CD4-positive, alpha-beta T cell treated with Interleukin-6 for 4 hours (primary cell): Measurements from ENCODE around the gene TPST2.

Experiments used
- DNase-seq: peaks from one replicate; pipeline ENCODE4 v3.0.0-alpha.2; 2020; ENCODE audit warnings: mixed read lengths

Gene TPST2

GRCh38 chr22:26527574-26528465, 62.1 kb downstream of the TPST2 start:
- DNase-seq = no peak

- no peak for DNase-seq
Measured at GRCh38 chr22:26527167-26527566, 62.8 kb downstream of the TPST2 start.

- DNase-seq = no peak
Measured at GRCh38 chr22:26525946-26526564, 63.9 kb downstream of the TPST2 start.

- no peak for DNase-seq
Measured at GRCh38 chr22:26524870-26525269, 65.1 kb downstream of the TPST2 start.

- DNase-seq = no peak
Measured at GRCh38 chr22:26522592-26522991, 67.3 kb downstream of the TPST2 start.

DNA sequence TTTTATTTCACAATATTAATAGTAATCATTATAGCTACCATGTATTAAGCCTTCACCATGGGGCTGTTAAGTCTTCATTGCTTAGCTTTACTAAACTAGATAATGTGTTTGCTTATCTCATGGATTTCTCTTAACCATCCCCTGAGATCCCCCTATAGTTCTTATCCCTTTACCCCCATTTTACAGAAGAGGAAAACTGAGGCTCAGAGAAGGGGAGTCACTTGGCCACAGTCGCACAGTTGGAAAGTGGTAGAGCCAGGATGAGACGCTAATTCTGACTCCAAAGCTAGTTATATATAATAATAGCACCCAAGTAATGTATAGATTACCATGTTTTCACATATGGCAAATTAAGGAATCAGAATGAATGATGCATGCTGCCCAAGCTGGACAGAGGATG, 67.9 kb downstream of the TPST2 start:
- no peak for DNase-seq

DNA sequence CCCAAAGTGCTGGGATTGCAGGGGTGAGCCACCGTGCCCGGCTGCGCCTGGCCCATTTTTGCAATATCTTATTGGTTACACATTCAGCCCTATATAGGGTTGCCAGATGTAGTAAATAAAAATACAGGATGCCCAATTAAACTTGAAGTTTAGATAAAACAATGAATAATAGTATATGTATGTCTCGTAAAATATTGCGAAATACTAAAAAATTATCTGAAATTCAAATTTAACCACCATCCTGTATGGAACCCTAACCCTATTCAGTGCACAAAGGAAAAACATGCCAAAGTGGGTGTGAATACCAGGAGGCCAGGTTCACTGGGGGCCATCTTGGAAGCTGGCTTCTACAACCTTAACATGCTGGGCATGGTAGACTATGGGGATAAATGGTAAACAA, 72.5 kb downstream of the TPST2 start:
- DNase-seq = no peak

GRCh38 chr22:26516503-26516902, 73.4 kb downstream of the TPST2 start:
- DNase-seq = no peak

DNA sequence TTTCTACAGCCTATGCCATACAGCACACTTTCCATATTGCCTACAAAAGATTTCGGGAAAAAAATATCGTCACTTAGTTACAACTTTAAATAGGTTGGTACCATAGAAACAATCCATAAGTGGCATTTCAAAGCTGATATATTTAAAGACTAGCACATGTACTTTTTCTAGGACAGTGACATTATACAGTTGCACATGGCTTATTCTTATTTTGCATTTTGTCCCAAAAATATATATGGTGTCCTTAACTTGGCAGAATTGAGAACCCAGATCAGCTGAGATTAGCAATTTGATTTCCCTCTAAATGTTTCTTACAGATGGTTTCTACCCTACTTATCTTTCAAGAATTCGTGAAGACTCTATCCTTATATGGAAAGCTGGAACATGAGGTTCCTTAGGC, 74.0 kb downstream of the TPST2 start:
- DNase-seq = no peak

GRCh38 chr22:26514419-26515161, 75.3 kb downstream of the TPST2 start:
- DNase-seq = no peak

- DNase-seq = no peak
Measured at GRCh38 chr22:26513838-26514237, 76.1 kb downstream of the TPST2 start.

DNA sequence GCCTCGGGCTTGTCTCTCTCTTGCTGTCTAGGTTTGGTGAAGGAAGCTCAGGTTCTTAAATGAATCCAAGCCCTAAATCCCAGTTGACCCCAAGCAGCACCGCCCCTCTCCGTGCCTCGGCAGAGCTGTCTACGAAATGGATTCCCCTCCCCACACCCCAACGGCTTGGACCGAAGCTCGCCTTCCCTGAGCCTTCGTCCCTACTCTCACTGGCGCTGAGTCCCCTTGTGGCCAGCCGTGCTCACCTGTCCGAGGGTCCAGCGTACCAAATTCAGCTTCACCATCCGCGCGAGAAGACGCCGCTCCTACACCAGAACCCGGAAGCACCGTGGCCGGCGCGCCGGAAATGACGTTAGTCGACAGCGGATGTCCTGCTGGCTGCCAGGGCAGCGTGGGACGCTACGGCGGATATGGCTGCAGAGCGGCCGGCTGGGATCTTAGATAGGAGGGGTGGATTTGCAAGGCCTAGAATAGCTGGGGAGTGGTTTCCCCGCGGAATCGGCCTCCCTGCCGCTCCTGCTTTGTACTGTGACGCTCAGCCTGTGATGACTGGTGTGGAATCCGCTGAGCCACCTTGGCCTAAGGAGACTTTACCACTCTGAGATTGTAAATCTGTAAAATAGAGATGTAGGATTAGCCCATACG, 77.7 kb downstream of the TPST2 start, which contains the start of gene TFIP11:
Gene TFIP11 (minus strand): TSS at position 325 of the 645 bp plus-strand sequence. CDS start 2,201 bp downstream, outside the sequence.
- peak; percentile 92 for DNase-seq

- no peak for DNase-seq
Measured at GRCh38 chr22:26508148-26508547, 81.8 kb downstream of the TPST2 start.

GRCh38 chr22:26503758-26504157, 86.2 kb downstream of the TPST2 start:
- no peak for DNase-seq

GRCh38 chr22:26502688-26503561, 87.0 kb downstream of the TPST2 start:
- DNase-seq = peak; percentile 71

GRCh38 chr22:26501996-26502395, 87.9 kb downstream of the TPST2 start:
- no peak for DNase-seq

DNA sequence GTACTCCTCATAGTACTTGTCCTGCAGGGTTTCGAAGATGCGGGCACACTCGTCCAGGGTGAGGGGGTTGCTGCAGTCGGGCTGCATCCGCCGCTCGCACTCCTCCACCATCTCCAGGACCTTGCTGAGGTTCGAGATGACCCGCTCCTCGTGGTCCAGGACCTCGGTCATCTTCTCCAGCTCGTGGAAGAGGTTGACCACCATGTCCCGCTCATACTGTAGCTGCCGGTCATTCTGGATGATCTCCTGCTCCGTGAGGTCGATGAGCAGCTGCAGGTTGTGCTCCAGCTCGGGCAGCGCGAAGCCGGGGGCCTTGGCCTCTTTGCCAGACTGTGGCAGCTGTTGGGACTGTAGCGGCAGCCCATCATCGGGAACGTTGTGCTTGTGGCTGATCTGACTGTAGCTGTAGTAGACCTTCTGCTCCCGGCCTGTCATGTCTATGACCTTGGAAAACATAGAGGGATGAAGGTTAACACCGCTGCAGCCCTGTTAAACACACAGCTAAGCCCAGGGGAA, 90.7 kb downstream of the TPST2 start:
- DNase-seq = no peak

DNA sequence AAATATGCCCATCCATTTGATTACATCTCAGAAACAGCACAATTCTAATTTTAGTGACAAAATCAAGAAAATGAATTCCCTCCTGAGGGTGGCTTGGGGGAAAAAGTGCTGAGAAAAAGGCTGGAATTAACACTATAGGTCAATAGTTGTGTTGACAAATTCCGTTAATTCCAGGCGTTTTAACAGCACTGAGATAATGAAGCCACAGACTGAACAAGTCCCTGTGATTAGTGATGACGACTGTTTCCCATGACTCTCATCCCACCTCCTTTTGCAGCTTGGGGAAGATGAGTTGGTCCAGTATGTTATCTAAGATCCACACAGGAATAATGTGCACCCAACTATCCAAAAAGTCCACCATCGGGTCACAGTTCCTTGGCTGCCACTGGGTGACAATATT, 93.5 kb downstream of the TPST2 start:
- no peak for DNase-seq

DNA sequence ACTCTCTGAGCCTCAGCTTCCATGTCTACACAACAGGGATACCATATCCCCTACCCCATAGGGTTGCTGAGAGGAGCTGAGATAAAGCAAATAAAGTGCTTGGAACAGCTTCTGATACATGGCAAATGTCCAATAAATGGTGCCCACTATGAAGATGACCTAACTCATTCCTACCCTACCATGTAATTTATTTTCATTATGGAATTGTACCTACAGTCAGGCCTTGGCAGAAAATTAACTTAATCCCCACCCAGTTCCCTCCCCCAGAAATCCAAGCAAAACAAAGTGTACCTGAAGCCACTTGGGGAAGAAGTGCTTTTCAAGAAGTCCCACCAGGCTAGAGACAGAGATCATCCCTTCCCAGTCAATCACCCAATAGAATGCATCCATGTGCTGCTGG, 95.4 kb downstream of the TPST2 start:
- DNase-seq = no peak

- no peak for DNase-seq
Measured at GRCh38 chr22:26492220-26492619, 97.7 kb downstream of the TPST2 start.

DNA sequence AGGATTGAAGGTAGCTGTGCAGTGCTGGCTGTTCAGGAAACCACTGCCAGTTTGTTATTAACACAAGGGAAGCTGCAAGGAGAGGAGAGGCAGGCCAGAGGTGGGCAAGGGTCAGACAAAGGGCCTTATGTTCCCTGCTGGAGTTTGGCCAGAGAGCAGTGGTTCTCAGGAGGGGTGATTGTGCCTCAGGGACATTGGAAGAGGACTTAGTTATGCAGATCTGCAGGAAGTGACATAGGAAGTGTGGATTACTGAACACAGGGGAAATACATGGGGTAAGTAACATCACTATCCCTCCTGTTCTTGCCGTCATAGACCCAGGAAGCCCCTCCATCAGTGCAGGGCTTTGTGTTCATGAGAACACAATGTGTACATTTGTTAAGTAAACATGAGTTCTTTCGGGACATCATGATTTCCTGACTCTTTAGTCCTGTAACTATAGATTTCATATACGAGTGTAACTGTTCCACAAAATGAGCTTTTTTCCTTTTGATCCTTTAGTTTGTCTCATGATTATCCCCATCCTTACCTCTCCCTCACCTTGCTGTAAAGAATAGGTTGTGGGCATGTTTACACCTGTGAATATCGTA, 100.4 kb downstream of the TPST2 start:
- no peak for DNase-seq
